Fibroblast of upper back skin (primary cell): ENCODE results near the gene LNP1.

Experiments used
- DNase-seq: peaks from one replicate; pipeline ENCODE4 v3.0.0-alpha.2; 2013

LNP1 gene

DNA sequence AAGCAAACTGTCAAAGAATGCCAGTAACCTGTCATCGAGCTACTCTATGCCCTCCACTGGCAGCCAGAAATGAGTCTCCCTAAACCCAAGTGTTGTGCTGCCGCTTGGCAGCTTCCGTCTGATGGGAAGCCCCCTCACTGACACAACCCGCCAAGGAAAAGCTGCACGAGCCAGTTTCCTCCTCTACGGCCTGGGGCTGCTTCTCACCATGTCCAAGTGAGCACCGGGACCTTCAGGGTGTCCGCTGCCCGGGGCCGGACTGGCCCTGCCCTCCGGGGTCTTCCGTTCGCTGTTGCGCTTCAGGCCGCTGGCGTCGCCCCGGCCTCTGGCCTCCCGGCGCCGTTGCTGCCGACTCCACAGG, 940 bp upstream of the LNP1 start:
- DNase-seq = no peak

DNA sequence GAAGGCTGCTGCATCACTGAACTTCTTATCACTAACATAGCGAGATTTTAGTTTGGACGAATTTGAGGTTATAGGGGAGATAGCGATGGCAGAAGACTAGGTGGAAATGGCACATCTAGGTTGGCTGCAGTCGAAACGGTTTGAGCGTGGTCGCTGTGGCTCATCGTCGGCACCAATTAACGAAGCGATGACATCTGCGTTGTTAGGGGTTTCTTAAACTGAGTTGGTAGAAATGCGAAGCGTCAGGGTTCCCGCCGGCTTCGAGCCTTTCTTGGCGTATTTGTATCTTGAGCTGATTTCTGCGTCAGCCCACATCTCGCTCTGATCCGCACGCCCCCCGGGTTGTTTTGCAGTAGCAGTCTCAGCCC, 319 bp downstream of the LNP1 start:
- DNase-seq = peak; percentile 56

DNA sequence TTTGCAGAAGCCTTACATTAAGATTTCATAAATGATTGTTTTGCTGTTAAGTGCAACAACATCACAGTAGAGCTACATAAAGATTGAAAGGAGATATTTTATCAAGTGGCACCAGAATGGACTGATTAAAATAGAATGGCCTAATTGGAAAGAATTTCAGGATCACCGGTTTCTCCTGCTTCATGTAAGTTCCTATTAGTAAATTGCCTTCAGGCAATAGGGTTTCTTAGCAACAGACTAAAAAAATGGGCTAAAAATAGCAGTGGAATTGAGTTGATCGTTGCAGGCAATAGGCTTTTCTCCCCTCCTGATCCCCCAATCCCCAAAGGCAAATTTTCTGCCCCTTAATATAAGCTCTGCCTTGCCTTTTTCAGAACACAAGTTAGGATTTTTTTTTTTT, 917 bp downstream of the LNP1 start:
- peak; percentile 55 for DNase-seq

DNA sequence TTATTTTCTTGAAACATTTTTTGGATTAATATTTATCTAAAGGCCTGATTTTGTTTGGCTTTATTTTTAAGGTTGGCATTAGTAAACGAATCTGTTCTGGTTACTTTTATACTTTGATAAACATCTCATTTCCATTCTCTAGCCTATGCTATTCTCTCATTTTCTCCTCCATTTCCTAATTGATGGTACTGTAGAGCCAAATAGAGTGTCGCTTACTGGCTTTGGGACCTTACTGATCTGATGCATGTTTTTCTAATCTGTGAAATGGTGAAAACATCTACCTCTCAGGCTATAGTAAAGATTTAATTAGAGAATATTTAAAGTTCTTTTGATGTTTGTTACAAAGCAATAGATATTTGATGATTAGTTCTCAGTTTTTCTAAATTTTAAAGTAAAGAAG, 1.6 kb downstream of the LNP1 start:
- DNase-seq = no peak

DNA sequence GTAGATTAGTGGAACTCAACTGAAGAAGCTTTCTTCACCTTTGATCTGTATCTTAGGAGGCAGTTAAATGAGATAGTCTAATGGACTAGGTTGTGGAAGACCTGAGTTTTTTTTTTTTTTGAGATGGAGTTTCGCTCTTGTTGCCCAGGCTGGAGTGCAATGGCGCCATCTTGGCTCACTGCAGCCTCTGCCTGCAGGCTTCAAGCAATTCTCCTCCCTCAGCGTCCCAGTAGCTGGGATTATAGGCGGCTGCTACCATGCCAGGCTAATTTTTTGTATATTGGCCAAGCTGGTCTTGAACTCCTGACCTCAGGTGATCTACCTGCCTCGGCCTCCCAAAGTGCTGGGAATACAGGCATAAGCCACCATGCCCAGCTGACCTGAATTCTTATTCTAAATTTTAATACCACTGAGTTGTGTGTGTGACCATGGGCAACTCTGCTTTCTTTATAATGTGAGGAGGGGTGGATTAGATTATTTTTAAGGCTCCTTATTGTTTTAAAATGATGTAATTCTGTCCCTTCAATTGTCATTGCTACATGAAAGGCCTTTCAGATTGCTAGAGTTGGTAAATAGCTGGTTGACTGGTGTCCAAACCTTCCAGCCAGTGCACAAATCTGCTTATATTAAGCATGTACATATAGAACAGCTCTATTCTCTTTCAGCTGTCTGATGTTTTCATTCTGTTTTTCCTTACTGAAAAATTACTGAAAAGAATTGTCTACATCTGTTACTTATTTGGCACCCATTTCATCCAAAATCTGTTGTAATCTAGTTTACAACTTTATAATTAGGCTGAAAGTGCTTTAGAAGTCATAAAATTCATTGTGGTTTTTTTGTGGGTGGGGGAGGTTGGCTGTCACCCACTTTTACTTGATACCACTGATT, 2.3 kb downstream of the LNP1 start:
- DNase-seq = peak; percentile 17

DNA sequence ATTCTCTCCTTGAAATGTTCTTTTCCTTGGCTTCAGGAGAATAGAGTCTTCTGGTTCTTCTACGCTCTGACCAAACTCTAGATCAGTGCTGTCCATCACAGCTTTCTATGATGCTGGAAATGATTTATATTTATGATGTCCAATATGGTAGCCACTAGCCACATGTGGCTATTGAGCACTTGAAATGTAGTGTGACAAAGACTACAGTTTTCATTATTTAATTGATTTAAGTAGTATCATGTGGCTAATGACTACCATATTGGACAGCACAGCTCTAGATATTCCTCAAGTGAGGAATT, 2.9 kb downstream of the LNP1 start:
- no peak for DNase-seq

DNA sequence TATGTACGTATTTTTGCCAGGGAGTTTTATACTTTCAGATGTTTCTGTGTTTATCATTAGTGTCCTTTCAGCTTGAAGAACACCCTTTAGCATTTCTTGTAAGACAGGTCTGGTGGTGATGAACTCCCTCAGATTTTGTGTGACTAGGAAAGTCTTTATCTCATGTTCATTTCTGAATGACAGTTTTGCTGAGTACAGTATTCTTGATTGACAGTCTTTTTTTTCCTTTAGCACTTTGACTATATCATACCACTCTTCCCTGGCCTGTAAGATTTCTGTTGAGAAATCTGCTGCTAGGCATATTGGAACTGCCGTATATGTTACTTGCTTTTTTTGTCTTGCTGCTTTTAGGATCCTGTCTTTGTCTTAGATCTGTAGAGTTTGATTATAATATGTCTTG, 5.8 kb downstream of the LNP1 start:
- no peak for DNase-seq

DNA sequence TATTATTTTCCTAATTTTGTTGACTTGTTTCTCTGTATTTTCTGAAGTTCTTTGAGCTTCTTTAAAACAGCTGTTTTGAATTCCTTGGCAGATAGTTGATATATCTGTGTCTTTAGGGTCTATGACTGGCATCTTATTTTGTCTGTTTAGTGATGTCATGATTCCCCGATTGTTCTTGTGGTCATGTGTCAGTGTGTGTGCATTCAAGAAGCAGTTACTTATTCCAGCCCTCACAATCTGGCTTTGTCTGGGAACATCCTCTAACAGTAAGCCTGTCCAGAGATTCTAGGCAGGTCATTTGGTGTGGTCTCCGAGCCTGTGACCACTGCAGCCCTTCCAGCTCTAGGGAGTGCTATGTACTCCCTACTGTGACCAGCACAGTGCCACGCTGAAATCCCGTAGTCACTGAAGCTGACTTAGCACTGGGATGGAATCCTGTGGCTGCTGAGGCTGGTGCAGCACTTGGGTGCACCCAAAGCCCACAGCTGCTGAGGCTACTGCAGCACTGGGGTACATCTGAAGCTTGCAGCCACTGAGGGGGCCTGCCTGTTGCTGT, 6.7 kb downstream of the LNP1 start:
- no peak for DNase-seq

DNA sequence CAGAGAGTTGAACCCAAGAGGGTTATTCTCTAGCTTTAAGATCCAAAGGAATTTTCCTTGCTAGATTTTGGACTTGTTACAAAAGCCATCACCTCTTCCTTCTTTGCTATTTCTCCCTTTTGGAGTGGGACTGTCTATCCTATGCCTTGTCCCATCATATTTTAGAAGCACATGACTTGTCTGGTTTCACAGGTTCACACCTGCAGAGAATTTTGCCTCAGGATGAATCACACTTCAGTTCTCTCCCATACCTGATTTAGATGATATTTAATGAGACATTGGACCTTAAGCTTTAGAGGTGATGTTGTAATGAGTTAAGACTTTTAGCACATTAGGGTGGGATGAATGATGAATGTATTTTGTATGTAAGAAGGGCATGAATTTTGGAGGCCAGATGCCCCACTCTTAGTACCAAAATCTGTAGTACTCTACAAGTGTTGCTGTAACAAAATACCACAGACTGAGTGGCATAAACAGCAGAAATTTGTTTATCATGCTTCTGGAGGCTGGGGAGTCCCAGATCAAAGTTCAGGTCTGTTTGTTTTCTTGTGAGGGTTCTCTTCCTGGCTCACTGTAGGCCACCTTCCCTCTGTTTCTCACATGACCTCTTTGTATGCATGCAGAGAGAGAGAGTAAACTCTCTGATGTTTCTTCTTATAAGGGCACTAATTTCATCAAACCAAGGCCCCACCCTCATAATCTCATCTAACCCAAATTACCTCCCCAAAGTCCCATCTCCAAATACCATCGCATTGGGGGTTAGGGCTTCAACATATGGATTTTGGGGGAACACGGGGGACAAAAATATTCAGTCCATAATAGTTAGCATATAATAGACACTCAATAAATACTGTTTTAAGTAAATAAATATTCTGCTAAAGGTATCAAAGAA, 10.0 kb downstream of the LNP1 start:
- DNase-seq = no peak

DNA sequence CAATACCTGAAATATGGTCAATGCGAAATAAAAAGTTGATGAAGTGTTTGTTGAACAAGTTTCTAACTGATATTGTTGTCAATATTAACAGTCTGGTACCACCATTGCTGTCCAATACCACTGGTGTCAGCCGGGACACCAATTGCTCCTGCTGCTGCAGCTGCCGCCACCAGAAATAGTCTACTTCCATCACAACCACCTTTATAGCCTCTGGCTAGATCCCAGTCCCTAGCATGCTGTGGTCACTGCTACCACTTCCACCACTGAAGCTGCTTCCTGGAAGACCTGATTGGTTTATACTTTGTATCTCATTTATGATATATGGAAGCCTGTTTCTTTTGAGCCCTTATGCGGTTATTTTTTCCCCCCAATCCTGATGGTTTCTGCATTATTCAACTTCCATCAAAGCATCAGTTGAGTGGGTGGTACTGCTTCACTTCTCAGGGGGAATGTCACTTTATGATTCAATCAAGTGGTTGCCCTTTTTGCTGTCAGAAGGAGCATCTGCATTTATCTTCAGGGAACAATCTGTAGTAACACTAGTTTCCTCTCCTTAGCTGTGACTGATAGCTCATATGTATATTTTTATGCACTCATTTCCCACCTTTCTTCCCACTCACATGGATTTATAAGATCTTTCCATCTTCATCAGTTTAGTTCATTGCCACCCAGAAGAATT, 11.7 kb downstream of the LNP1 start:
- DNase-seq = no peak

DNA sequence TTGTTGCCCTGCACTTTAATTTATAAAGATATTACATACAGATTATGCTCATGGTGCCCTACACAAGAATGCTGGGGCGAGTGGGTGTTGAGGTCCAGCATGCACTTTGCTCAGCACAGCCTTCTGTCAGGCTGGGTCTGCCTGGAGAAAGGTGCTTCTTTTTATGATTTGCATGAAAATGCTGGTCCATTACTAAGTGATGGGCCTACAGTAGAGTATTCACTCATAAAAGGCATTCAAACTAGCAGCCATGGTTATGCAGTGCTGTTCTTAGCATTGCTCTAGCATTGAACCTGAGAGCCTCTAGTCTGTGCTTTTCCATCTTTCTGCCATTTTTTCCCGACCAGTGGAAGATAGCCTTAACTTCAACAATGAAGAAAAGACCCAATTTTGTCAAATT, 12.3 kb downstream of the LNP1 start:
- DNase-seq = no peak

DNA sequence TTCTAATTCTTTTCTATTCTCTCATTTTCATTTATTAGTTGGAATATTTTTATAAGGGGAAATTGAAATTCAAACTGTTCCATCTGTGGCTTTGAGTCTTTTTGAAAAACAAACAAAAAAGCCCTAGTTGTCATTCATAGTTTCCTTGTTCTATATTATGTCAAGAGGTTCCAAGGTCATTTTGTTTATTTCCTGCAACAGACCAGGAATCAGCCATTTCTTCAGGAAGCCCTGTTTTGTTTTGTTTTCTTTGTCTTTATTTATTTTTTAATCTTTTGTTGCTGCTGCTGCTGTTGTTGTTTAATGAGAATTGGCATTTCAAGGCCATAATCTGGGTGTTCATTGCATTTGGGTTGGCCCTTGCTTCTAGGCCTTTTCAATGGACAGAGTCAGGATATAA, 14.8 kb downstream of the LNP1 start:
- DNase-seq = no peak

DNA sequence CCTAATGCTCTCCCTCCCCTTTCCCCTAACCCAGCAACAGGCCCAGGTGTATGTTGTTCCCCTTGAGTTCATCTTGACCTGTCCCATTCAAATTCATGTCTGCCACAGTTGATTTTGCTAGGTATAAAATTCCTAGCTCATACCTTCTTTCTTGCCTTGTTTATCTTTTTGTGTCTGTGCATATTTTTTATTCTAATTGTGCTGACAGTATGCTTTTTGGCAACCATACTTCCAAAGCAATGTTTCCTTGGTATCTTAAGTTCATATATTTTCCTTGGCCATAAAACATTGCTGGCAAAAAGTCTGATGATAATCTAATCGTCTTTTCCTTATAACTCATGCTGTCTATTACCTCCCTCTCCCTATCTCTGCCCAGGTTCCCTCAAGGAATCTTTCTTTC, 15.5 kb downstream of the LNP1 start:
- DNase-seq = no peak

DNA sequence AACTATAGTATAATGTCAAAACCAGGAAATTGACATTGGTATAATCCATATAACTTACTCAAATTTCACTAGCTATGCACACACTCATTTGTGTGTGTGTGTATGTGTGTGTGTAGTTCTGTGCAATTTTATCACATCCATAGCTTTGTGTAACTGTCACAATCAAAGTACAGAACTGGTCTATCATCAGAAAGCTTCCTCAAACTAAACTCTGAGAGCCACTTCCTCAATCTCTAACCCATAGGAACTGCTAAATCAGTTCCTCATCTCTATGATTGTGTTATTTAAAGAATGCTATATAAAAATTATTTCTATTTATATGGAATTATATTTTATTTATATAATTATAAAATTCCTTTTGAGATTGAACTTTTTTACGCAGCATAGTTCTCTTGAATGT, 18.1 kb downstream of the LNP1 start:
- no peak for DNase-seq

DNA sequence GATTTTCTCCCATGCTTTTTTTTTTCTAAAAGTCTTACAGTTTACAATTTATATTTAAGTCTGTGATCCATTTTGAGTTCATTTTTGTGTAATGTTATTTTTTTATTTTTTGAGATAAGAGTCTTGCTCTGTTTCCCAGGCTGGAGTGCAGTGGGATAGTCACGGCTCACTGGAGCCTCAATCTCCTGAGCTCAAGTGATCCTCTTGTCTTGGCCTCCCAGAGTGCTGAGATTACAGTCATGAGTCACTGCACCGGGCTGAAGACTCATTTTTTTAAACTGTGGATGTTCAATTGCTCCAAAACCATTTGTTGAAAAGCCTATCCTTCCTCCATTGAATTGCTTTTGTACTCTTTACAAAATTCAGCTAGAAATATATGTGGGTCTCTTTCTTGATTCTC, 19.5 kb downstream of the LNP1 start:
- DNase-seq = no peak

DNA sequence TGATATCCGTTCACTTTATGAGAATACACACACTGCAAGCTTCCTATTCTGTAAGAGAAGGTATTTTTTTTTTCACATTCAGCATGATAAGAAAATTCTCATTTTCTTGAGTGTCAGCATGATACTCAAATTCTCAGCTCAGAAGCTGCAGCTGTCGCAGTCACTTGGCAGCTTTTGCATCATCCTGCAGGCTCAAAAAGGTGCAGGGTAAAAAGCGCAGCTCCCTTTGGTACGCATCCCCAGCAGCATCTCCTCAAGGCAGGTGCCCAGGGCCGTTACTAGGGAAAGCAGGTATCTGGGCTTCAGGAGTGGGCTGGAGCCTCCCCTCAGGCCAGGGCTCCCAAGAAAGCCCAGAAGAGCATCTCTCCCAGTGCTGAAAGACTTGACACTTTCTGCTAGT, 22.3 kb downstream of the LNP1 start:
- DNase-seq = no peak

DNA sequence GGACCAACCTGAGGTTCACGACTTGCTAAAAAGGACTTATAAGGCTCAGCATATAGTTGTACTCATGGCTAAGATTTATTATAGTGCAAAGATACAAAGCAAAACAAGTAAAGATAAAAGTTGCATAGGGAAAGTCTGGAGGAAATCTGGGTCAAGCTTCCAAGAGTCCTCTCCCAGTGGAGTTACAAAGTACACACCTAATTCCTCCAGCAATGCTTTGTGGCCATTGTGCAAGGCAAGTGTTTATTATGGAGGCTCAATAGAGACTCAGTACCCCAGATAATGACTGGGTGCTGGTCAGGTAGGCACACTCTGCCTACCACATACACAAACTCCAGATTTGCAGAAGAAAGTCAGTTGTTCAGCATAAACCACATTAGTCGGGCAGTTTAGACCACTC, 22.9 kb downstream of the LNP1 start:
- DNase-seq = no peak

DNA sequence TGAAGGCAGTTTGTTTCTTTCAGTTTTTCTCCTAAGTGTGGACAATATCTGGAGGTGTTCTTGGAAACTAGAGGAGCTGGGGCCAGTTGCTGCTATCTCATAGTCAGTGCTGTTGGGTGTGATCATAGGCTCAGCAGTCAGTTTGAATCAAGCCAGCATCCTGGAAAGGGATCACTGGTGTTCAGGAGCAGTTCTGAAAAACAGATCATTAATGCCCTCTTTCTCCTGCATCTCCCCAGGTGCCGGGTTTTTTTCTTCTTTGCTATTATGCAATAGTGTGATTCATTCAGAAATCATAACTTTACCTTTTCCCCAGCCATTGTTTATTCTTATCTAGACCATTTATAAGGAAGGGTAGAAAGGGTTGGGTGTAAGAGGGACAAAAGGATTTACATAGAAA, 24.0 kb downstream of the LNP1 start:
- no peak for DNase-seq

DNA sequence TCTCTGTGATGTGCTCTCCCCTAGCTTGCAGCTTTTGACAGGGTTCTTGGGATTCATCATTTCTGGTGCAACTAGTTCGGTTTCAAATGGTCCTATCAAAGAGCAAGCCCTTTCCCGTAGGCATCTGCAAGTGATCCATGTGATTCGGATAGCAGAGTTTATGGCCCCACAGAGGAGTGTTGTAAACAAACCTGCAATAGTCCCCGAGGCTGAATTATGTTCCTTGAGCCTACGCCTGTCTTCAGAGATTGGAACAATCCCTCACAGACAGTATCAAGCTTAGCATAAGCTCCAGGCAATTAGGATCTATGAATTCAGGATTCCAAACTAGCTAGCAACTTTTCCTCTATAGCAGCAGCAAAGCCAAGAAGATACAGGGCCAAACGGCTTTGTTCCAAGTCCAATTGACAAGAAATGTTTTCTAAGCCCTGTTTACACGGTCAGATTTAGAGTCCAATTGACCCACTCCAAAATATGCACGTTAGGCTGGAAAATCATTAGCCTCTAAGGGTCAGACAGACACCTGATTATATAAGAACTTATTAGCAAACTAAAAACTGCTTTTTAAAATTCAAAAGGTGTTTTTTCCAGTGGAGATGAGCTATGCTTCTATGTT, 24.8 kb downstream of the LNP1 start:
- no peak for DNase-seq

DNA sequence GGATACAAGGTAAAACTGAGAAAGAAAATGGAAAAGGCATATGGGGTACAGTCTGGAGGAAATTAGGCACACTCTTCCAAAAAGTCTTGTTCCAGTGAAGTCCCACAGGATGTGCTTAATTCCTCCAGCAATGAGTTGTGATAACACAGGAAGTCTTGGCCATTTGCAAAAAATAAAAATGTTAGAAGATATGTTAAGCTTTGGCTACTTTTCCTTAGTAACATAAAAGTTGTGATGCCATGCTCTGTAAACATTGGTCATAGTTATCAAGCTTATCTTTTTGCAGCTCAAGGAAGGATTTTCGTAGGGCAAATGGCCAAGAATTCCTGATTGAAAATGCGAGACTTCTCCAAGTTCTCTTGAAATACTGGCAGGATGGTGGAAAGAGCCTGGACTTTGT, 26.4 kb downstream of the LNP1 start:
- peak; percentile 10 for DNase-seq

DNA sequence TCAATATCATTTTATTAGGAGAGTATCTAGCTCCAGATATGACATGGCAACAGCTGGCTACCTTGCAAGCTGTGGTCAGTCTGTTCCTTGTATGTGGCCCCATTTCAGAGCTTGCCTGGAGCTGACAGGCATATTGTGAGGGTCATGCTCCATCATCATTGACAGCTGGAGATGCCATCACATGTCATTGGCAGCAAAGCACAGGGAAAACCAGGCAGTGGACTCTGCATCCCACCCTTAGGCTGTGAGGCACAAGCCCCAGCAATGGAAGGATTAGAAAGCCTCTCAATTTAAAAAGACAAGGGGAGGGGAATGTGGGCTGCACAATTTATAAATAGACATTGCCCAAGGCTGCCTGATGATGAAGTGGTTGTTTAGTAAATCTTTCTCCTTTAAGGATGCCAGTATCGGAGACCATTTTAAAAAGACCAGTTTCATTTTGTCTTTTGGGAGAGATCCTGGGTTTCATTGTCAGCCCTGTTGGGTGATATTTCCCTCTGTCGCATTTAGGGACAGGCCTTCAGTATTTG, 27.9 kb downstream of the LNP1 start:
- no peak for DNase-seq

DNA sequence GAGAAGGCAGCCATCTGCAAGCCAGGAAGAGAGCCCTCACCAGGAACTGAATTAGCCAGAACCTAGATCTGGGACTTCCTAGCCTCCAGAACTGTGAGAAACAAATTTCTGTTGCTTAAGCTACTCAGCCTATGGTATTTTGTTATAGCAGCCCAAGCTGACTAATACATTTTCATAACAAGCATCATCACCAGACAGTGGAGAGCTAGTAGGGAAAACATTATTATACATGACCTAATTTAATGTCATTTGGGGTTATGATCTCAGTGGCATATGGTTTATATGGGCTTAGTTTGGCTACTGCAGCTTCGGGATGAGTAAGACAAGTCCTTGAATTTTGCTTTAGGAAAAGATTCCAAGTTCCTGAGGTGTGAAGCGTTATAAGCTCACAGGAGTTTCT, 35.6 kb downstream of the LNP1 start:
- peak; percentile 8 for DNase-seq
